NOMO-1 (cell line): ENCODE data around the gene DBNDD2.

Experiments used
- DNase-seq, 2 experiments: peaks; one replicate each; lab custom pipeline; 2025; ENCODE audit not compliant: unreplicated experiment in 2 of 2; lab: John Stamatoyannopoulos, UW

DBNDD2 gene

DNA sequence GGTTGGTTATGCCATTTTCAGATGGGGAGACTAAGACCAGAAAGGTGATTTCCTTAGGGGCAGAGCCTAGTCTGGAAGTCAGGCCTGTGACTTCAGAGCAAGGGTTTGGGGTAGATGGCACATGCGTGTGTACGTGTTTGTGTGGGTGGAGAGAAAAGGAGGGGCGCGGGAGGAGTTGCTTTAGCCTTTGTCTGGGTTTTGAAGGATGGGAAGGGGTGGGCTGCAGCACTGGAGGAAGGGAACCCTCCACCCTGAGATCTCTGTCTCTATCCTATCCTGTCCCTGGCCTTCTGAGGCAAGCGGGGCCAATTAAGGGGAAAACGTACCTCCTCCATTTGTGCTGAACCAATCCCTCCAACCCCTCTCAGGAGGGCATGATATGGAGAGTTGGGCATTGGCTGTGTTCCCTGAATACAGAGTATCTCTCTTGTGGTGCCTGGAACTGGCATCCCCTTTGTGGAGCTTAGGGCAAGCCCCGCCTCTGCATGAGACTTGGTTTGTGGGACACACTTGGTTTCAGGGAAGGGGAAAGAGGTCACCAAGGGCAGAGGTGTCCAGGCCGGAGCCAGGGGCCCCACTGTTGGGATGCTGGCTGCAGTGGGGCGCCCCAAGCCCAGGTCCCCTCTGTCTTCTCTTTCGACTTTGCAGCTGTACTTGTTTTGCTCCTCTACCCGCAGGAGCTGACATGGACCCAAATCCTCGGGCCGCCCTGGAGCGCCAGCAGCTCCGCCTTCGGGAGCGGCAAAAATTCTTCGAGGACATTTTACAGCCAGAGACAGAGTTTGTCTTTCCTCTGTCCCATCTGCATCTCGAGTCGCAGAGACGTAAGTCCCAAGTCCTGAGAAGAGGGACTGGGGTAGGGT lies at the start of gene DBNDD2:
Gene DBNDD2 (plus strand): TSS at position 507 of the 863 bp plus-strand sequence. CDS start 179 bp downstream, at position 686.
- no peak for DNase-seq

DNA sequence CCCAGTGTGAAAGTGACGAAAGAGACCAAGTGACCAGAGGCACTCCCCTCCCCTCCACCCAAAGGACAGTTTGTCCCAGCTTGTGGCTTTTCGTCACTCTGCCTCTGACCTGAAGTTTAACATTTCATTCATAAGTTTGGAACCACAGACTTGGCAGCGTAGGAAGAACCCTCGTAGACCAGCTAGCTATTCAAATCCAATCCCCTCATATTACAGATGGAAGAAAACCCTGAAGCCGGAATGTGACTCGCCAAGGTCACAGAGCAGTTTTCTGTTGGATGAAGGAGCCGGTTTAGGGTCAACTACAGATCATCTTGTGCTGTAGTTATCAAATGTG lies 49.1 kb upstream of the DBNDD2 start:
- DNase-seq = no peak

GRCh38 chr20:45359406-45360148 lies 48.5 kb upstream of the DBNDD2 start:
- no peak for DNase-seq

DNA sequence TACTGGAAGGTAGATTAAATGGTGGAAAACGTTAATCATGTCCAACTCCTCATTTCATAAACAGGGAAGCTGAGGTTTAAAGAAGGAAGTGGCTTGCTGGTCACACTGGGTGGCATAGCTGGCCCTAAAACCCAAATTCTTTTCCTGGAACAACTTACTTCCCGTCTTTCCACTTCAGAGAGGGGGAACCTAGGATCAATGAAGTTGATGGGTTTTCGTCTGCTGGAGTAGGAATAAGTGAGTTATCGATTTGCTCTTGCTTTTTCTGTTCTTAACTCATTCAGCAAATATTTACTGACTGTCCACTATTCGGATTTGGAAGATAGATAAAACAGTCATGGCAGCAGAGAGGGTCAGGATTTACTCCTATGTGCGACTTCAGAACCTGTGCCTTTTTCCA lies 46.3 kb upstream of the DBNDD2 start:
- DNase-seq = peak in 1 of 2 experiments; percentile 35

DNA sequence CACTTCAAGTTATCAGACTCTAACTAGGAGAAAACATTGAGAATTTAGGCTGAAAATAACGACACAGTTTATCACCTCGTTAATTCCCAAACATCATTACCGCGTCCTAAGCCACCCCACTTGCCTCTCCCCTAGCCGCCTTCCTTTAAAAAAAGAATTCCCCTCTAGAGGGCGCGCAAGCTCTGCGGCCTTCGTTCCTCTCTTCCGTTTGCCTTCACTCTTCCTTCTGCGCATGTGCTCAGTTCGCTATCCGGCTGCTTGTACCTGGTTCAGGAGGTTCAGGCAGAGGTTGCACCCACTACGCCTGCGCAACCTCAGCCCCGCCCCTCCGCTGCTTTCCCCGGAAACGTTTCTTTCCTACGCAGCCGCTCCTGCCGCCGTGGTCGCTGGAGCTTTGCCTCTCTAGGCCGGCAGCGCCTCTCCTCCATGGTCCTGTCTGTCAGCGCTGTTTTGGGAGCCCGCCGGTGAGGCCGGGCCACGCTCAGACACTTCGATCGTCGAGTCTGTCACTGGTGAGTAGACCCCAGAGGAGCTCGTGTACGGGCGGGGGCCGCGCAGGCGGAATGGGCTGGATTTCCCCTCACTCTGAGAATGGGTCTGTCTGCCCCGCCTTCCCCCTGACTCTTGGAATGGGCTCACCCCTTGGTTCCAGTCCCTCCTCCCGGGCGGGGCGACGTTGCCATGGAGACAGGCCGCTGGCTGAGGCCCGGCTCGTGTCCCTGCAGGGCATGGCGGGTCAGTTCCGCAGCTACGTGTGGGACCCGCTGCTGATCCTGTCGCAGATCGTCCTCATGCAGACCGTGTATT lies 45.1 kb upstream of the DBNDD2 start, which contains the start of gene SYS1:
Gene SYS1 (plus strand): TSS at position 353 of the 807 bp plus-strand sequence. CDS start 376 bp downstream, at position 729.
- DNase-seq = peak; percentile 97 to 99

- no peak for DNase-seq
Measured at GRCh38 chr20:45363611-45364492, 44.2 kb upstream of the DBNDD2 start.

- no peak for DNase-seq
Measured at GRCh38 chr20:45365444-45365970, 42.6 kb upstream of the DBNDD2 start.

DNA sequence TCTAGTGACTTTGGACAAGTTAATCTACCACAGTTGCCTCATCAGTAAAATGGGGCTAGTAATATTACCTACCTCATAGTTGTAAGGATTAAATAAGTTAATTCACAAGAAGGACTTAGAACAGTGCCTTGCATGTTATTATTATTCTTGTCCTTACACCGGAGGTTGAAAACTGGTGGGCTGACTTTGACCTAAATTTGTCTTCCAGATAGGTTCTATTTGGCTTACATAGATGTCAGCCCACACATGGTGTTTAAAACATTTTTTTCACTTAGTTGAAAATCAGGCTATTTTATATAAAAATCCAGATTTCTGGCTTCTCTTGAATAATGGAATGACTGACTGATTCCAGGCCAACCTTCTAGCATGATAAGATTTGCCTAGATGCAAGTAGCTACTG lies 41.9 kb upstream of the DBNDD2 start:
- DNase-seq = no peak

DNA sequence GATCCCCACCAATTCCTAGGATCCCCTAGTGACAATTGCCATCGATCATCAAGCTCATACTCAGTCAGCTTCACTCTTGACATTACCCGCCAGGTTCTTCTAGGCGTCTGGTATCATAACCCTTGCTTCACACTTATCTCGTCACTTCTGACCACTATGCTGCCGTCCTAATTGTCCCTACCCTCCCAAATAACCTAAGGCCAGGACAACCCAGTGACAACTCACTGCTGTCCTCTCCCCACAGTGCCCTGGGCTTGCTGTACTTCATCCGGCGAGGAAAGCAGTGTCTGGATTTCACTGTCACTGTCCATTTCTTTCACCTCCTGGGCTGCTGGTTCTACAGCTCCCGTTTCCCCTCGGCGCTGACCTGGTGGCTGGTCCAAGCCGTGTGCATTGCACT lies 41.5 kb upstream of the DBNDD2 start:
- DNase-seq = no peak

- DNase-seq = no peak
Measured at GRCh38 chr20:45367126-45367525, 41.0 kb upstream of the DBNDD2 start.

DNA sequence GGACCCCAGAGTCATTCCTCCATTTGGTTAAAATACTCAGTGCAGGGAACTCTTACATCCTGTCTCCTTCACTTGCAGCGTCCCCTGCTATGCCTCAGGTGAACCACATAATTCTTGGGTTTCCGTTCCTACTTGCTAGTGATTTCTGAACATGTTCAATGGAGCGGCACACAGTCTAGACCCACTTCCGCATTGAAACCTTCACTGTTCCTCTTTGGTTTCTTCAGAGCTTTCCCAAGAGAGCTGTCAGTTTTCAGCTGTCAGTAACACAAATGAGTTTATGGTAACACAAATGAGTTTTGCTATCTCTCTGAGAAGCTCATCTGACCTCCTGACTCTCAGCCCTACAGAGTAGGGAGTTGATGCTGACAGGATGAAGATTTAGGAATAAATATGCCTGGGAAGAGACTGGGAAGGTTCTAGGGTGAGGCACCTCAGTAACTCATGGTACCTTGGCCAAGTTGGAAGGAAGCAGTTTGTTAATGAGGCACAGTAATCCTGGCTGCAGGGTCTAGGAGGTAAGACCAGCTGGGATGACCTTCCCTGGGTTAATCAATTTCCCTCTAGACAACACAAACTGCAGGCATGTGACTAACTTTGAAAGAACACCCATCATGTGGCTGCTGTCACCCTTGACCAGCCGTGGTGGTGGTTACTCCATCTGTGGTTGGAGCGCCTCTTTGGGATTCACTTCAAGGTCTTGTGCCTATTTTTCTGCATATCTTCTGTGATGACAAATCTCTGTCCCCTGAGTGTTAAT lies 39.7 kb upstream of the DBNDD2 start:
- peak; percentile 81 to 97 for DNase-seq

GRCh38 chr20:45370571-45371160 lies 37.4 kb upstream of the DBNDD2 start:
- no peak for DNase-seq

DNA sequence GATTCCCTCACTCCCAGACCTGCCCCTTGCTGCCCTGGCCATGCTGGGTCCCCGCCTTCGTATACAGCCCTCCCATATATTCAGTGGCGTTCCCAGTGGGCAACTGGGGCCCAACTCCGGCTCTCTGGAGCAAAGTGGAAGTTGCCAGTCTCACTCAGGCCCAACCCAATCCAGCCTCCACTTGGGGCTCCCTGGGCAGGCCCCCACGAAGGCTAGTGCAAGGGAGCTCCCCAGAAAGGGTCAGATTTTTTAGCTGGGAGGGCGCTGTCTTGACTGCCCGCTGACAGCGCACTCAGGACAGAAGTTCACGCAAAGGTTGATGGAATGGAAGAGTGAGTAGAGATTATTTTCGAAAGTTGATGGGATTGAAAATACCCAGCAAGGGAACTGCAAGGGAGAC lies 35.8 kb upstream of the DBNDD2 start:
- no peak for DNase-seq

GRCh38 chr20:45372646-45373352 lies 35.3 kb upstream of the DBNDD2 start:
- DNase-seq = no peak

DNA sequence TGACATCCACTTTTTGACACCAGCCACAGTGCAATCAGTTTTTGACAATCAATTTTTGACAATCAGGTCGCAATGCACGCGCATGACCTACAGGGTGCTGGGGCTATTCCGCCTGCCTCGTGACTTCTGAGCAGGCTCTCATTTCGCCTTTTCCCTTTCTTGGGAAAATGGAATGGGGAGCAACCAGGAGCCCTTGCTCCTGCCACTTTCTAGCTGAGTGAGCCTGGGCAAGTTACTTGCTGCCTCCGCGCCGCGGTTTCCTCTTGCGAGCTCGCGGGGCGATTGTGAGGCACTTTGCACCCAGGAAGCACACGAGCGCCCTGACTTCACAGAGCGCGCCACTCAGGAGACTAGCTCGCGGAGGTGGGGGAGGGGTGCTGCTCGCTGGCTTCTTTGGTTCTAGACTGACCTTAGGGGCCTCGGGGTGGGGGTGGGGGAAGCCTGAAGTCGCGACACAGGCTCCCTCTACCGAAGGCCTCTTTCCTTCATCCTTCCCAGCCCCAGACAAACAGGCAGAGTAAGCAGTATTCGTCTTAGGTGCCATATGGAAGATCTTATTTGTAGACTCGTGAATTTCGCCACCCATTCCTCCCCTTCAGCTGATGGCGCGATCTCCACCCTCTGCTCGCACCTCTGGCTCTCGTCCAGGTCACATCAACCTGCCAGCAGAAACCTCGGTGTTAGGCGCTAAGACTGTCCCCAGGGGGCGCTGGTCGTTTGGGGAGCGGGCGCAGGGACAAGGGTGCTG lies 34.6 kb upstream of the DBNDD2 start:
- DNase-seq = peak; percentile 77 to 89

- DNase-seq = no peak
Measured at GRCh38 chr20:45374101-45374467, 34.0 kb upstream of the DBNDD2 start.

GRCh38 chr20:45374966-45375365 lies 33.1 kb upstream of the DBNDD2 start:
- DNase-seq = no peak

DNA sequence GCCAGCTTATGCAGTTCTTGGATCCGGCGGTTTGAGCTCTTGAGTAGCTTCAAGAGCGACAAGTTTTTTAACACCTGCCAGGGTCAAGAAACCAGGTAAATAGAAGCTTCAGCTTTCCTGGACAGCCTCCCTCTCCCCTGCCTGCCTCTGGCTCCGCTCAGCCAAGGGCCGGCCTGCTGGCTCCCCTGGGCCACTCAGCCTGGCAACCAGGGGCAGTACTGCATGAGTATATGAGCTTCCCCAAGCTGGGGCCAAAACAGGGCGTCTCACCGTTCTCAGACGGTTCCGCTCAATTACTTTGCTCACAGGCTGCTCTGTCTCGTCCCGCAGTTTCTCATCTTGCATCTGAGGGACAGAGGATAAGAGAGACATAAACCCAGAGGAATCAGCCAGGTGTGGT lies 30.8 kb upstream of the DBNDD2 start:
- DNase-seq = no peak
